Tongue (tissue), 2 donors: ENCODE measurements around the gene PPP1R12B. TPM values are rescaled to one million over a fixed set of nuclear protein-coding genes. Genes with fewer than 3 reads are reported as not detected.
"Not testable (repeated sequence)": the region's sequence is repeated elsewhere in the genome, so short reads cannot be mapped to it uniquely, and the experiment has no call there.

ENCODE experiments used
- DNase-seq: peaks from one replicate; pipeline ENCODE4 v3.0.0-alpha.2; 2015
- total RNA-seq: library from RNA; depleted of rRNA; stranded (reverse); fragments of >200 nt; gene quantifications from one replicate; pipeline ENCODE4 v1.2.3, GENCODE V29; 2014

PPP1R12B gene
- total RNA-seq, 1 donor from 2014 or later = 203 TPM

DNA sequence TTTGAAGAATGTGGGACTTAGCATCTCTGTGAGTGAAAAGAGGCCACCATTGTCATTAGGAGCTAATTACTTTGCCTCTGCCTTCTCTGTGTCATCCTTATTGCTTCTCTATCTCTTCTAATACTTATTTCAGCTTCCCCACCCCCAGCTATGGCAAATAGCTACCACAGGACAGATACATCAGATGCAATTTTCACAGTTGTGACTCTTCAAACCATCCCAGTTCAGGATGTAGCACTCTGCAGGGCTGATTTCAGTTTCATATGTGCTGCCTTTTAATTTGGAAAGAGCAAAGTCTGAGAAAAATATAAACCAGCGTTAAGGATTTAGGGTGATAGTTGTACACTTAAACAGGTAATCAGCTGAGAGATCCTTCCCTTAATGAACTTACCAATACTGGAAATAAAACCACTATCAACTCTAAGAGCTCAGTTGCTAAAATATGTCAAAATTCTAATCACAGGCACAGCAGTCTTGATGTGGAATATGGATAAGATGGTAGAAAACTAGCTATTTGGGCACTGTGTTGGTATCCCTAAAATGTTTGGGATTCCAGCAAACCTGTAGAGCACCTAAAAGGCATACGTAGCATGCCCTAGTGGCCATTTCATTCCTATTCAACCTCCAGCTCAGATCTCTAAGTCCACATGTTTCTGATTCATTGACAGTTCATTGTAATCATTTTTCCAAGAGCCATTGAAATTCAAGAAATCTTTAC is 213.4 kb downstream of the PPP1R12B start:
- DNase-seq = no peak

DNA sequence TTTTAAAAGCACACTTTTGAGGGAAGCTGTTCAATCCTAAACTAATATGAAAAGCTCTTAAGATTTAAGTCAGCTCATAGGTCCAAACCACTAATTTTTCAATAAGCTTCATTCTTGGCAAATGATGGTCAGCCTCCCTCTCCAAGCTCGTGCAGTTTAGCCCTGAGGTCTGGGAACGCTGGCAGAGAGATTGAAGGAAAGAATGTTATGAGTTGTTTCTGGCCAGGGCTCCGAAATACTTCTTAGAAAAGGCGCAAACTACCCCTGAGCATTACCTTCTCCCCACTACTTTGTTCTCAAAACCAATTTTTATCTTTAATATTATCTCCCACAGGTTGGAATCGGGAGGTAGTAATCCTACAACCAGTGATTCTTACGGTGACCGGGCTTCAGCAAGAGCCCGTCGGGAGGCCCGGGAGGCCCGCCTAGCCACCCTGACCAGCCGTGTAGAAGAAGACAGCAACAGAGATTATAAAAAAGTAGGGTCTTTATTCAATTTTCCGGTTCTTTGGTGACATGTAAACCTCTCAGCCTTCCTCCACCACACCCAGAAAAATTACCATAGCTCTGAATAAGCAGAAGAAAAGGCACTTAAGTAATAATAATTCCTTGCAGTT is 214.1 kb downstream of the PPP1R12B start:
- DNase-seq = no peak

DNA sequence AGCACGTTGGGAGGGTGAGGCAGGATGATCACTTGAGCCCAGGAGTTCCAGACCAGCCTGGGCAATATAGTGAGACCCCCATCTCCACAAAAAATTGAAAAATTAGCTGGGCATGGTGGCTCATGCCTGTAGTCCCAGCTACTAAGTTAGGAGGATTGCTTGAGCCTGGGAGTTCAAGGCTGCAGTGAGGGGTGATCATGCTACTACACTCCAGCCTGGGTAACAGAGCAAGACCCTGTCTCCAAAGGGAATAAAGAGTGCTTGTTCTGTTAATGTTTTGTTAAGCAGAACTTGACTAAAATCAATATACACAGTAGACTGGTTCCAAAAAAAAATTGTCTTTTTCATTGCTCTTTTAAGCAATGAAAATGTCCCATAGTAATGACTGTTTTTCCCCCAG is 215.3 kb downstream of the PPP1R12B start:
- DNase-seq = no peak

DNA sequence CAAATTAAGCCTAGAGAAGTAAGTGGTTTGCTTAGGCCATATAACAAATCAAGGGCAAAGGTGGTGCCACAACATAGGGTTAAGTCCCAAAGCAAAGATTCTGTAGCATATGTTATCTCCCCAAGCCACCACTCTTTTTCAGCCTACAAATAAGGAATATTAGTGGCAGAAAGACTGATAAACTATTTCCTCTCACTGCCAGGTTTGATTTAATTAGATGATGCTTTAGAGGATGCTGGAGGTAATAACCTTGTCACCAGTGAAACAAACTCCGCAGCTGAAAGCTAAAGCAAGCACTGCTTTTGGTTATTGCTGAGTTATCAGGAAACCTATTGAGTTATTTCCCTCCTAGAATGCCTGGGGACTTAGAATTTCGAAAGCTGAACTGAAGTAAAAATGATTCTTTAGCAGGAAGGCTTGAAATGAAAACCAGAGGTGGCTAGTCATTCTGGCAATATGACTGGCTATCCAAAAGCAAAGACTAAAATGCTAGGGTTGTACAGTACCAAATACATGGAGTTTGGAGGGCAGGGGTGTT is 216.5 kb downstream of the PPP1R12B start:
- DNase-seq = no peak

DNA sequence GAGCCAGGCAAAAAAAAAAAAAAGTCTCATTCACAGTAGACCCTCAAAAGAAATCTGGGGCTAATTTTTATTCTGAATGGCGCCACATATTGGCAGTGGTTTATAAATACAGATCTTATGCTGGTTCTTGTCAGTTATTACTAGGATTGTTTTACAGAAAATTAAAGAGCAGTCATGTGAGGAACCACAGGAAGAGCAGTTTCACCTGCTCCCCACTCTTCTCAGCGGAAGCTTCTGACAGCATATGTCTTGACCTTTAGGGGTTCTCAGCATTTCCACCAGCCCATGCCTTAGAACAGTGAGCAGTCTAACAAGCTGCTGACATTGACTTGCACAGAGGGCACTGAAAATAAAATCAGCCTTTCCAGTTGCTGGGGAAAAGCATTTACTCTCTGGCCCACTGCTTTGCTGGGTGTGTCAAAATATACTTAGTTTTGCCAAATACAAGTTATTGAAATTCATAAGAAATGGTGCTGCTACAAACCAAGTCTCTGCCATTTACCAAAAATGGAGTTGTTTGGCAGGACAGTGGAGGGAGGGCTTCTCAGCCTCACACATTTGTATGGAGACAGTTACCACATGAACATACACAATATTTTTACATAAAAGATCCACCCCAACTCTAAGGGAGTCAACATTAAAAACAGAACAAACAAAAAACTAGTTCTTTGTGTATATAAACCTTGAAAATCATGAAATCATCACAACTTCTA is 217.5 kb downstream of the PPP1R12B start:
- no peak for DNase-seq

DNA sequence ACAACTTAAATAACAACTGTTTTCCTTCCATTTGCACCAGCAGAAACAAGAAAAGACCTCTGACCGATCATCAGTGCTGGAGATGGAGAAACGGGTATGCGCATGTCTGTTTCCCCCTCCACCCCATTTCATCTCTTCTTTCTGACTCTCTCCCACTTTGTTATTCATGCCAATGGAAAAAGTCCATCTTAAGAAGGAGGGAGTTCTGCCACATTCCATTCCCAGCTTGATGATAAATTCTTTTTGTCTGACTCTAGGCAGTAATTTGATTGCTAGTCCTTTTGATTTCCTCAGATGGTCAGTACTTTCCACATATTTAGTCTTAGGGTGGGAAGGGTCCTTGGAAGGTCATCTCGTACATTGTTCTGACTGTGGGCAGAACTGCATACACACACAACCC is 219.2 kb downstream of the PPP1R12B start:
- no peak for DNase-seq

DNA sequence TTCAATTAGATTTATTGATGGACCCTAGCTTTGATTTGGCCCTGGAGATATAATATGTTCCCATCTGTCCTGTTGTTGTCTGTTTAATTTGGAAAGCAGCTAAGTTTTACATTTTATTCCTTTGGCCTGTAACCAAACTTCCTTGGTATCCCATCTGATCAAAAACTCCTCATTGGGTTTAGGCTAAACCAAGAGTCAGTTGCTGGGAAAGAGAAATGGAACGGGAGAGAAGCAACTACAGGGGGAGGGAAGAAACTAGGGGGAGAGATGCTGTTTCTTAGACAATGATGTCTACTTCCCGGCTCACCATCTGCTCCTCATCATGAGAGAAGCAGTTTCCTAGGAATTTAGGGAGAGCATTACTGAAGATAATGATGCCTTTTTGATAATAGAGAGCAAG is 219.9 kb downstream of the PPP1R12B start:
- no peak for DNase-seq

DNA sequence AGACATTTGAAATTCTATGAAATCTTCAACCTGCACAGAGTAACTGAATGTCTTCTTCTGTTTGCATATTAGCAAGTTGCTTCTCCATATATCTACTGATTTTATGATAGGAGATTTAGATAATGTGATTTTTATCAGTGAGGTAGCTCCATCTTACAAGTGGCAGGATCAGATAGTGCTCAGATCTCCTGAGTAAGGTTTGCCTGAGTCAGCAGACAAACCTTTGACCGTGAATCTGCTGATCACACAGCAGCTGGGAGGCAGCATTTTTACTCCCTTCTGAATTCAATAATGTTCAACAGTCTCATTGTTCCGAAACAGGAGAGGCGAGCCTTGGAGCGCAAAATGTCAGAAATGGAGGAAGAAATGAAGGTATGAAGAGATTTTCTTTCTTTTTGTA is 220.3 kb downstream of the PPP1R12B start:
- DNase-seq = no peak

DNA sequence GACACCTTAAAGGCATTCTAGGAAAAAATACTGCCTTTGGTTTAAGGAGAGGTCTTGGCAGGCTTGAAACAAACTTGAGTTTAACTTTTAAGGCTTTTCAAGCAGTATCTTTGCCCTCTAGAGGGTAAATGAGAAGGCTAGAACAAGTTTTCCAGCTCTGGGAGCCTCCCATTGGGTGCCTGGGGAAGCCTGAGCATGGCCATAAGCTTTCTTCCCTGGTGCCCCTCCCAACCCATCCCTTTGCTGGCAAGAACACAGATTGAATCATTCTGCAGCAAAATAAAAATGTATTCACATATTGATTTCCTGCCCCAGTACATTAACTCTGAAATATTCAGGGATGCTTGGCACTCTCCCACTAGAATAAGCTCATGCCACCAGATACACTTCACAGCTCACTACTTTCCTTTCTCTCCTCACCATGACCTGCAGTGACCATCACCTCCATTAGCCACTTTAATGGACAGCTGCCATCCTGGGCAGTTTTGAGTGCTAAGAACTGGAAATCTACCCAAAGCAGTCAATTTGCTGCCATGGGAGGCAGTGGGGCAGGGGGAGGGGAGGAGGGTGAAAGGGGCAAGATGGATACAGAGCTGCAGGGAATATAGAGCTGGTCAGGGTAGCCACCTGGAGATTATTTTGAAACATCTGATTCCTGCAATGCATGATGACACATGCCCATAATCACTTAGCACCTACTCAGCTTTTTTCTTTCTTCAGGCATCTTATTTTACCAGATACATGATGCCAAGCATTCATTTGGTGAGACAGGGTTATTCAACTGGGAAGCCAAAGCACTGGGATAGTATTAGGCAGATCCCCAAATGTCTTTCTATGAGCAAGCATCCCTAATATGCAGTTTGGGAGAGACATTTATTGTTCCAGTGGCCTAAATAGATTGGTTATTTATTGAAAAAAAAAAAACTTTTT is 221.2 kb downstream of the PPP1R12B start:
- DNase-seq = no peak

DNA sequence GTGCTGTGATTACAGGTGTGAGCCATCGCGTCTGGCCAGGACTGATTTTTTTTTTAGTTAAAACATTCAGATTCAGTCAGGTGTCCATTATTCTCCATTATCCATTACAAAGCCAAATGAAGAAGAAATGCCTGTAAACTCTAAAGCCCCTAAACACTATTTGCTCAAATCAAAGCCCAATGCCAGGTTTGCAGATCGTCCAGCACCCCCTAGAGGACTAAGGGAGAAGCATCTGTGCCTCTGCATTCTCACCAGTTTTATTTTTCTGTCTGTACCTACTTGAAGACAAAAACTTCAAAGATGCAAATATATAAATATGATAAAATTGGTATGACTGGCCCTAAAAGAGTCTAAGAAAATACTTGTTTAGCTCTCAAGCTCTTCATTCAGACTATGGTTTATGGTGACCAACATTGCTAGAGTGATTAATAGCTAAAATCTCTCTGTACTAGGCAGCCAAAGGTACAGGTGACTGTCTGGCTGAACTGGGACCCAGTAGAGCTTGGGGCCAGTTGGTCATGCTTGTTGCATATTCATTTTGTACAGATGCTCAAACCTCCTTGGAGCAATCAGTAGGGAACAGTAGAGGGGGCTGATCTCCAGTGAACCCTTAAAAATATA is 223.3 kb downstream of the PPP1R12B start:
- no peak for DNase-seq

DNA sequence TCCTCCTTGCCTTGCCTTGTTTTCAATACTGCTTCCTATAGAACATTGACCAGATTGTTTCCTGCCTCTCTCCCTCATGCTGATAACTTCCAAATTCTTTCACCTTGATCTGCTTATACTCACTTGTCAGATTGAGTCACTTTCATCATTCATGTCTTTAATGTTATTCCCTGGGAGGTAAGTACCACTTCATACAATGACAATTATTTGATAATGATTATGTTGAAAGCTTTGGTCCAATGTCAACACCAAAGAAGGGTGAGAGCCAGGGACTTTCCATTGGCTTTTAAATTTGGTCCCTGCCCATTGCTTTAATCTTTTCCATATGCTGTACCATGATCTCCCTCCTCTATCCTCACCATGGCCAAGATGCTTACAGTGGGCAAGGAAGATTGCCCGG is 224.4 kb downstream of the PPP1R12B start:
- no peak for DNase-seq

DNA sequence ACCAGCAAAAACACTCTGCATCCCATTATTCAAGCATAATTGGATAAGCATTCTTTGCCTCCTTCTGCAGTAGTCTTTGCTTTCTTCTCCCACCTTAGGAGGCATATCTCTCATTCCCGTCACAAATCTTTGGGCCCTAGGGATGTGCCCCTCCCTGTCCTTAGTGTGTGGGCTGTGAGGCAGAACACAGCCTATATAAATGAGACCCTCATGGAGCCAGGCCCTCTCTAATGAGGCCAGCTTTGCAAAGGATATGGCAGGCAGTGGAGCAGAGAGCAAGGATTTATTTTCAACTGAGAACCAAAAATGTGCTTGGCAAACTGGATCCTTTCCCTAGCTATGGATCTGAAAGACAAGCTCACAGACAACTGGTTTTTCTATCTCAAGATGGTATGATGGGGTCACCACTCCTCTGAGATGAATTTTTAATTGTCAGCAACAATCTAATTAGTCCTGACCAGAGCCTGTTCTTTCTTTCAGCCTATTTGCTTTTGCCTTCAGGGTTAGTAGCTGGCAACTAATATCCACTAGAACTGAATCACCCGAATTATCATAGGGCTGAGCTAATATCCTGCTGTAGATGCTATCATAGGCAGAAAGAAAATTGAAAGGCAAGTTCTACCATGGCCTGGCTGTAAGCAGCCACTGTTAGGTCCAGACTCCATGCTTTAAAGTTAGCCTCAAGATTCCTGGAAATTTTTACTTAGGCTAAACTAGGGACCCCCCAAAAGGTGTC is 227.6 kb downstream of the PPP1R12B start:
- DNase-seq = no peak

DNA sequence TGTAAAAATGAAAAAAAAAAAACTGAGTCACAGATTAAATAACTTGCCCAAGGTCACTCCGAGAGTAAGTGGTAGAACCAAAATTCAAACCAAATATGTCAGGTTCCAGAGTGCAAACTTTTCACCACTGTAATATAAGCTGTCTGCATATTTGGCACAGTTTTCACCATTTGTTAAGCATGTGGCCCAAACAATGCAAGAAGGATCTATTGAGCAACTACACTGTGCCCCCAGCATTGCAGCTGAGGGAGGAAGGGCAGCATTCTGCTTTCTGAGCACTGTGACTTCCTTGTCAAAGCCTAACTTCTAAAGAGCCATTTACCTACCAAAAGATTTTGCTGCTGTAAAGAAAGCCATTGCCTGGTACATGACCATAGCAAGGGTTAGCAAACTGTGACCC is 228.3 kb downstream of the PPP1R12B start:
- no peak for DNase-seq

DNA sequence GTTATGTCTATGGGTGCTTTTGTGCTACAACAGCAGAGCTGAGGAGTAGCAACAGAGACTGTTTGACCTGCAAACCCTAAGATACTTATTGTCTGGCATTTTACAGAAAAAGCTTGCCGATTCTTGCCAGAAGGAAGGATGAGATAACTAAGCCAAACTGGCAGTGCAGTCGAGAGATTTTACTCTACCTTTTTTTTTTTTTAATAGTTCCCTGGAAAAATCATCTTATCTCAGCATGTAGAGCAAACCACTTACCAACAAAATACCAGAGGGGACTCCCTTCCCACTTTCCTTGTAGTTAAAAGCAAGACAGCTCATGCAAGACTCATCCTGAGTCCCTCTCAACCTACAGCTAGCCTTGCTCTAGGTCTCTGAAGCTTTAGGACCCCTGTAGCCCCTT is 228.9 kb downstream of the PPP1R12B start:
- no peak for DNase-seq

DNA sequence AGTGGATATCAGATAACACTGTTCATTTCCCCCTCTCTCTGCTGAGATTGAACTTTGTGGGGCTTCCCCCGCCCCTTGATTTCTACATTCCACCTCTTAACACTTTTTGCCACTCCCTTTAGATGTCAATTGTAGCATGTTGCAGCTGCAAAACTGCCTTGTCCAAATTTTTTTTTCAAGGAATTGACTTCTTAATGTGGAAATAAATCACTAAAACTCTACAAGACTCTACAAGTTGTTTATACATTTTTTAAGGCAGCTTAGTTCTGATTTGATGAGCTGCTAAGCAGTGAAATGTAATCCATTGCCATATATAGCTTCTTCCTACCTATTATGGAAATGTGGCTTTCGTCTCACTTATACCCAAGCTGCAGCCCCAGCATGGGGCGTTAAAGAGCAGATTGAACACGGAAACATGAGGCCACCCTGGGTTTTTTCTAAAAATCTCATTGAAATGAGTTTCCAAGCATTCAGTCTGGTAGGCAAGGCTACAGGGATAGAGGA is 229.6 kb downstream of the PPP1R12B start:
- DNase-seq = peak; percentile 74

DNA sequence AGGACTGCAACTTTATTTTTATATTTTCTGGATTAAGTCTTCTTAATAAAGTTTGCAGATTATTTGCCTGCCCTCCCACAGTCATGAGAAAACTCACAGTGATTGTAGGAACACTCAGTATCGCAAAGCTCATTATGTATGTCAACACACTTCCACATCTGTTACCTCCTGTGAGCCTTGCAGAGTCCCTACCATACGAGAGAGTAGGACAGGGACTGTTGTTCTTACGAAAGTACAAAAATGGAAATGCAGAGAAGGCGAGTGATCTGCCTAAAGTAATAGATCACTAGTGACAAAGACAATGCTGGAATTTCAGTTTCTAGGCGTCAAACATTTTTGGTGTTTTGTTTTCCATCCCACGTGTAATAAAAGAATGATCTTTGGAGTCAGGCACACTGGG is 230.1 kb downstream of the PPP1R12B start:
- no peak for DNase-seq

DNA sequence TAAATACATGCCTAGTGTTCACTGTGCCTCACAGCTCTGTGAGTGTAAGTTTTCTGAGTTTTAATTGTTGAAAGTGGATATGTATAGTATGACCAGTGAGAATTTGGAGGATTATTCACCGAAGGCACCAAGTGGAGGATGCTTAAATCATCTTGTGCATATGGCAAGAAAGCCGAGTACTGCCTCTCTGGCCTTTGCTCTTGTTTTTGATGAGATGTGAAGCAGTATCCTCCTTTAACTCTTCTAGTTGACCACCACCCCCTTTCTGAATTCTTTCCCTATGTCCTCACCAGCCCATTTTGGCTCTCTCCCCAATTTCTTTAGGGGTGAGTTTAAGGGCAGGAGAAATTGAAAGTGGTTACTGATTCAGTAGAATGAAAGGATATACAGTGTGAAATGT is 231.3 kb downstream of the PPP1R12B start:
- DNase-seq = peak; percentile 70

DNA sequence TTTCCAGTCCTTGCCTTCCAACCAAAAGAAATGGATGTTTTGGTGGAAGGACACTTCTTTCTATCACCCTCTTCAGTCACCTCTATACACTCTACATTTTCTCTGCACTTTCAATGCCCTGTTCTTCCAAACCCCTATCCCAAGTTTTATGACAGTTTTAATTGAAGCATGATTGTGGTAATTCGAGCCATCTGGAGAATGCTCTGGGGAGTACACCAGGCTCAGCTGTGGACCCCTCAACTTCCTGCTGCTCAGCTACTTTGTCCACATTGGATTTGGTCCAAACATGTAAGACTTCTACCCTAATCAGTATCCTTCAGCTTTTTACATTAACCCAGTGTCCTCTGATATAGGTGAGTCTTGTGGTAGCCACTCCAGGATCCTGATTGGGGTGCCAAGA is 232.1 kb downstream of the PPP1R12B start:
- no peak for DNase-seq

DNA sequence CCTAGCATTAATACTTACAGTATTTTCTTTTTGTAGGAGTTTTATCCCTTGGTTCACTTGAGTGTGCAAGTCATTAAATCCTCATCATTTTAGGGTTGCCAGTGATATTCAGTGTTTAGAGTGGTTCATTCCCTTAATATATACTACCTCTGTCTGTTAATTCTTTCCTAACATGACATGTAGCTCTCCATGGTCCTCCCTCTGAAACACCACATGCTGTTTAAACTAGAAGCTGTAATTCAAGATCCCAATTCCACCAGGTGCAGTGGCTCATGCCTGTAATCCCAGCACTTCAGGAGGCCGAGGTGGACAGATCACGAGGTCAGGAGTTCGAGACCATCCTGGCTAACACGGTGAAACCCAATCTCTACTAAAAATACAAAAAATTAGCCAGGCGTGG is 233.9 kb downstream of the PPP1R12B start:
- DNase-seq = not testable (repeated sequence)

DNA sequence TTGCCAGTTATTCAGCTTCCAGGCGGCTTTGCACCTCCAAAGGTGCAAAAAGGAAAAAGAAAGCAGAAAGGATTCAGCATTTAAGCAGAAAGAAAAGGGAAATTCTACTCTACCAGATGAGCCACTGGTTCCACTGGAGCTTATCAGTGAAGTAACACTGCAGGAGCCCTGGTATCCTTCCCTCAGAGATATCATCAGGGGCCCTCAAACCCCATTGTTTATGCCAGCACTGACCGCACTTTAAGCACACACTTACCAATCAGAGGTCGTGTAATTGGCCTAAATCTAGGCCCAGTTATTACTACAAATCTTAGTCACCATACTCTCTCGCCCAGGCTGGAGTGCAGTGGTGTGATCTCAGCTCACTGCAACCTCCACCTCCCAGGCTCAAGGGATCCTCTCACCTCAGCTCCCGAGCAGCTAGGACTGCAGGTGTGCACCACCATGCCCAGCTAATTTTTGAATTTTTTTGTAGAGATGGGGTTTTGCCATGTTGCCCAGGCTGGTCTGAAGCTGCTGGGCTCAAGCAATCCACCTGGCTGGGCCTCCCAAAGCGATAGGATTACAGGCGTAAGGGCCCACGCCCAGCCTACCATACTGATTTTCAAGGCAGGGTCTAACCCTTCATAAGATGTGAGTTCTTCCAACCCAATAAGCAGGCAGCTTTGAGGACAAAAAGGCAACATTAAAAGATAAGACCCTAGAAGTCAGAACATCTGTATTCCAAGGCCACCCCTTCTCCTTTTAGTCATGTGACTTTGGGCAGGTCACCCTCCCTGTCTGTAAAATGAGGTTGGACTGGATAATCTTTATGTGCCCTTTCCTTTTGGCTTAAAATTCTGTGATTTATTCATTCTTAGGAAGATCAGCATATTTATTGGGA is 236.4 kb downstream of the PPP1R12B start:
- no peak for DNase-seq
